Heart left ventricle (tissue), 13 donors: ENCODE data around the gene BUB1B.

ENCODE experiments used
- CTCF ChIP-seq, 12 donors: fragments of 200-600 bp; sonication (generic) in 4 of 12; IDR thresholded peaks; one replicate each; pipeline versions ENCODE4 v1.5.0 to v1.8.0; 2018 to 2022; ENCODE audit warnings: antibody characterized with exemption in 12 of 12, mild to moderate bottlenecking in 5 of 12
- POLR2A ChIP-seq, 2 donors: fragments of 450-650 bp; IDR thresholded peaks; one replicate each; pipeline ENCODE4 v1.6.1; 2017; ENCODE audit warnings: antibody characterized with exemption in 2 of 2, mild to moderate bottlenecking in 2 of 2, moderate library complexity in 2 of 2
- donor health status: ischemic (EF 13 %, LVEDD 7.1; RV severe dilation, severe dysfunction).
- donor health status: DM: no; HTN: yes; CAD: no.
- donor health status: DM: no; HTN: no; CAD: no.
- donor health status: ischemic (EF 25% LVEDD 6.9; RV normal size, moderate dysfunction).
- donor health status: ischemic (EF 25% LVEDD 5.7; RV mildly dilated, moderate dysfunction).
- donor health status: ischemic (EF 35%, LVEDD 5.7; RV mildly dilated, moderate dysfunction).
- donor health status: nonischemic (EF 11% LVEDD 7.7; RV severe dilation, severe dysfunction).
- donor health status: DM: yes; HTN: yes; CAD: no.
- donor health status: PGD.
- donor health status: ischemic (EF 29% LVEDD 5.4; RV normal size, mild dysfunction).
- donor health status: nonischemic (EF 23%, LVEDD 6.1; RV moderate dilation, normal function).

GRCh38 chr15:40232625-40233070, 71.8 kb downstream of the BUB1B start:
- TF ChIP-seq CTCF (IDR thresholded peaks at IDR 0.05) (no peak), POLR2A (IDR thresholded peaks at IDR 0.05) (no peak)
